Measurements from ENCODE around the gene DPYSL4.

- TF ChIP-seq, protein P1, sequence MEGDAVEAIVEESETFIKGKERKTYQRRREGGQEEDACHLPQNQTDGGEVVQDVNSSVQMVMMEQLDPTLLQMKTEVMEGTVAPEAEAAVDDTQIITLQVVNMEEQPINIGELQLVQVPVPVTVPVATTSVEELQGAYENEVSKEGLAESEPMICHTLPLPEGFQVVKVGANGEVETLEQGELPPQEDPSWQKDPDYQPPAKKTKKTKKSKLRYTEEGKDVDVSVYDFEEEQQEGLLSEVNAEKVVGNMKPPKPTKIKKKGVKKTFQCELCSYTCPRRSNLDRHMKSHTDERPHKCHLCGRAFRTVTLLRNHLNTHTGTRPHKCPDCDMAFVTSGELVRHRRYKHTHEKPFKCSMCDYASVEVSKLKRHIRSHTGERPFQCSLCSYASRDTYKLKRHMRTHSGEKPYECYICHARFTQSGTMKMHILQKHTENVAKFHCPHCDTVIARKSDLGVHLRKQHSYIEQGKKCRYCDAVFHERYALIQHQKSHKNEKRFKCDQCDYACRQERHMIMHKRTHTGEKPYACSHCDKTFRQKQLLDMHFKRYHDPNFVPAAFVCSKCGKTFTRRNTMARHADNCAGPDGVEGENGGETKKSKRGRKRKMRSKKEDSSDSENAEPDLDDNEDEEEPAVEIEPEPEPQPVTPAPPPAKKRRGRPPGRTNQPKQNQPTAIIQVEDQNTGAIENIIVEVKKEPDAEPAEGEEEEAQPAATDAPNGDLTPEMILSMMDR (IDR thresholded peaks at IDR 0.05): no peak
- TF ChIP-seq EP300 (IDR thresholded peaks at IDR 0.05; ENCODE audit: low read depth) (no peak), POLR2A (IDR thresholded peaks at IDR 0.05) (no peak), POLR2AphosphoS5 (IDR thresholded peaks at IDR 0.05) (no peak)
Observed at GRCh38 chr10:132156382-132156781, 30.4 kb upstream of the DPYSL4 start.
